ENCODE data around the gene HERC2.
"Not testable (repeated sequence)": the region's sequence is repeated elsewhere in the genome, so short reads cannot be mapped to it uniquely, and the experiment has no call there.

The HERC2 gene

GRCh38 chr15:28296814-28297213, 25.2 kb downstream of the HERC2 start:
- H3K9me3 ChIP-seq (ENCODE audit: control insufficient read depth, insufficient read depth, low read length); H3K4me1 ChIP-seq (ENCODE audit: control insufficient read depth, insufficient read depth, low read length); H3K36me3 ChIP-seq (ENCODE audit: control insufficient read depth, insufficient read depth, low read length); H3K9ac ChIP-seq (ENCODE audit: low read depth, low read length); H3K4me3 ChIP-seq (ENCODE audit: low read depth, low read length); H3K27me3 ChIP-seq (ENCODE audit: control insufficient read depth, insufficient read depth, low read length): not testable (repeated sequence)

- not testable (repeated sequence) for H3K4me1 ChIP-seq (ENCODE audit: control insufficient read depth, insufficient read depth, low read length); H3K4me3 ChIP-seq (ENCODE audit: low read depth, low read length); H3K36me3 ChIP-seq (ENCODE audit: control insufficient read depth, insufficient read depth, low read length); H3K9ac ChIP-seq (ENCODE audit: low read depth, low read length); H3K9me3 ChIP-seq (ENCODE audit: control insufficient read depth, insufficient read depth, low read length); H3K27me3 ChIP-seq (ENCODE audit: control insufficient read depth, insufficient read depth, low read length)
These were observed 26.9 kb downstream of the HERC2 start for GRCh38 chr15:28295009-28295563.

- H3K9ac ChIP-seq (ENCODE audit: low read depth, low read length); H3K4me1 ChIP-seq (ENCODE audit: control insufficient read depth, insufficient read depth, low read length); H3K27me3 ChIP-seq (ENCODE audit: control insufficient read depth, insufficient read depth, low read length); H3K36me3 ChIP-seq (ENCODE audit: control insufficient read depth, insufficient read depth, low read length); H3K9me3 ChIP-seq (ENCODE audit: control insufficient read depth, insufficient read depth, low read length); H3K4me3 ChIP-seq (ENCODE audit: low read depth, low read length): not testable (repeated sequence)
These were observed 27.4 kb downstream of the HERC2 start for GRCh38 chr15:28294560-28294959.

- Histone ChIP-seq H3K27me3 (ENCODE audit: control insufficient read depth, insufficient read depth, low read length) (no peaks in the 10 kb centered on the region), H3K9ac (ENCODE audit: low read depth, low read length) (no peak overlapping the region), H3K9me3 (ENCODE audit: control insufficient read depth, insufficient read depth, low read length) (no peaks in the 10 kb centered on the region), H3K36me3 (ENCODE audit: control insufficient read depth, insufficient read depth, low read length) (peaks cover 5% of the 10 kb centered on the region), H3K4me1 (ENCODE audit: control insufficient read depth, insufficient read depth, low read length) (peaks cover 3% of the 10 kb centered on the region), H3K4me3 (ENCODE audit: low read depth, low read length) (no peak overlapping the region)
These were observed 32.1 kb downstream of the HERC2 start for GRCh38 chr15:28289694-28290463.

GRCh38 chr15:28288830-28289693, 32.9 kb downstream of the HERC2 start:
- H3K9me3 ChIP-seq (ENCODE audit: control insufficient read depth, insufficient read depth, low read length); H3K27me3 ChIP-seq (ENCODE audit: control insufficient read depth, insufficient read depth, low read length); H3K36me3 ChIP-seq (ENCODE audit: control insufficient read depth, insufficient read depth, low read length); H3K9ac ChIP-seq (ENCODE audit: low read depth, low read length); H3K4me3 ChIP-seq (ENCODE audit: low read depth, low read length); H3K4me1 ChIP-seq (ENCODE audit: control insufficient read depth, insufficient read depth, low read length): not testable (repeated sequence)

- H3K9ac ChIP-seq (ENCODE audit: low read depth, low read length); H3K9me3 ChIP-seq (ENCODE audit: control insufficient read depth, insufficient read depth, low read length); H3K4me1 ChIP-seq (ENCODE audit: control insufficient read depth, insufficient read depth, low read length); H3K27me3 ChIP-seq (ENCODE audit: control insufficient read depth, insufficient read depth, low read length); H3K36me3 ChIP-seq (ENCODE audit: control insufficient read depth, insufficient read depth, low read length); H3K4me3 ChIP-seq (ENCODE audit: low read depth, low read length): not testable (repeated sequence)
These were observed 35.3 kb downstream of the HERC2 start for GRCh38 chr15:28286659-28287058.

GRCh38 chr15:28286031-28286430, 35.9 kb downstream of the HERC2 start:
- H3K27me3 ChIP-seq (ENCODE audit: control insufficient read depth, insufficient read depth, low read length), result no peaks in the 10 kb centered on the region
- peaks cover 5% of the 10 kb centered on the region for H3K36me3 ChIP-seq (ENCODE audit: control insufficient read depth, insufficient read depth, low read length)
- H3K4me1 ChIP-seq (ENCODE audit: control insufficient read depth, insufficient read depth, low read length), result peaks cover 2% of the 10 kb centered on the region
- no peak overlapping the region for H3K9ac ChIP-seq (ENCODE audit: low read depth, low read length)
- no peaks in the 10 kb centered on the region for H3K9me3 ChIP-seq (ENCODE audit: control insufficient read depth, insufficient read depth, low read length)
- no peak overlapping the region for H3K4me3 ChIP-seq (ENCODE audit: low read depth, low read length)

- Histone ChIP-seq H3K4me3 (ENCODE audit: low read depth, low read length) (no peak overlapping the region), H3K9ac (ENCODE audit: low read depth, low read length) (no peak overlapping the region), H3K36me3 (ENCODE audit: control insufficient read depth, insufficient read depth, low read length) (peaks cover 10% of the 10 kb centered on the region), H3K4me1 (ENCODE audit: control insufficient read depth, insufficient read depth, low read length) (peaks cover 2% of the 10 kb centered on the region), H3K9me3 (ENCODE audit: control insufficient read depth, insufficient read depth, low read length) (no peaks in the 10 kb centered on the region), H3K27me3 (ENCODE audit: control insufficient read depth, insufficient read depth, low read length) (no peaks in the 10 kb centered on the region)
These were observed 40.1 kb downstream of the HERC2 start for GRCh38 chr15:28281876-28282275.

GRCh38 chr15:28274635-28275034, 47.3 kb downstream of the HERC2 start:
- Histone ChIP-seq H3K4me3 (ENCODE audit: low read depth, low read length) (no peak overlapping the region), H3K9me3 (ENCODE audit: control insufficient read depth, insufficient read depth, low read length) (no peaks in the 10 kb centered on the region), H3K36me3 (ENCODE audit: control insufficient read depth, insufficient read depth, low read length) (peaks cover 16% of the 10 kb centered on the region), H3K4me1 (ENCODE audit: control insufficient read depth, insufficient read depth, low read length) (no peaks in the 10 kb centered on the region), H3K27me3 (ENCODE audit: control insufficient read depth, insufficient read depth, low read length) (no peaks in the 10 kb centered on the region), H3K9ac (ENCODE audit: low read depth, low read length) (no peak overlapping the region)

- H3K36me3 ChIP-seq (ENCODE audit: control insufficient read depth, insufficient read depth, low read length), result peaks cover 18% of the 10 kb centered on the region
- no peak overlapping the region for H3K4me3 ChIP-seq (ENCODE audit: low read depth, low read length)
- no peaks in the 10 kb centered on the region for H3K27me3 ChIP-seq (ENCODE audit: control insufficient read depth, insufficient read depth, low read length)
- no peaks in the 10 kb centered on the region for H3K4me1 ChIP-seq (ENCODE audit: control insufficient read depth, insufficient read depth, low read length)
- no peak overlapping the region for H3K9ac ChIP-seq (ENCODE audit: low read depth, low read length)
- no peaks in the 10 kb centered on the region for H3K9me3 ChIP-seq (ENCODE audit: control insufficient read depth, insufficient read depth, low read length)
These were observed 47.9 kb downstream of the HERC2 start for GRCh38 chr15:28273873-28274610.

- Histone ChIP-seq H3K4me3 (ENCODE audit: low read depth, low read length) (no peak overlapping the region), H3K36me3 (ENCODE audit: control insufficient read depth, insufficient read depth, low read length) (peaks cover 20% of the 10 kb centered on the region), H3K9ac (ENCODE audit: low read depth, low read length) (no peak overlapping the region), H3K9me3 (ENCODE audit: control insufficient read depth, insufficient read depth, low read length) (no peaks in the 10 kb centered on the region), H3K4me1 (ENCODE audit: control insufficient read depth, insufficient read depth, low read length) (no peaks in the 10 kb centered on the region), H3K27me3 (ENCODE audit: control insufficient read depth, insufficient read depth, low read length) (no peaks in the 10 kb centered on the region)
These were observed 48.5 kb downstream of the HERC2 start for GRCh38 chr15:28273468-28273867.

Measured in iPS-15b (cell line).